HG03342 (cell line): ENCODE results near the gene TMEM63B.

Experiments
- ATAC-seq: cut with Tn5 transposase; IDR thresholded peaks from one replicate; pipeline ENCODE4 v1.9.1; 2021; ENCODE audit warnings: mild to moderate bottlenecking, moderate library complexity; ENCODE audit not compliant: unreplicated experiment

Gene TMEM63B

GRCh38 chr6:44116641-44117382 is 10.5 kb upstream of the TMEM63B start:
- ATAC-seq = no peak

- ATAC-seq = no peak
Observed at GRCh38 chr6:44117397-44118128, 9.8 kb upstream of the TMEM63B start.

- ATAC-seq = no peak
Observed at GRCh38 chr6:44119704-44120262, 7.6 kb upstream of the TMEM63B start.

- no peak for ATAC-seq
Observed at GRCh38 chr6:44120692-44121443, 6.5 kb upstream of the TMEM63B start.

- no peak for ATAC-seq
Observed at GRCh38 chr6:44122801-44123200, 4.6 kb upstream of the TMEM63B start.

GRCh38 chr6:44123544-44123943 is 3.8 kb upstream of the TMEM63B start:
- no peak for ATAC-seq

- ATAC-seq = peak; percentile 46
Observed at GRCh38 chr6:44126320-44127149, 819 bp upstream of the TMEM63B start.

GRCh38 chr6:44128020-44128917 is 915 bp downstream of the TMEM63B start:
- no peak for ATAC-seq

GRCh38 chr6:44129841-44130322 is 2.5 kb downstream of the TMEM63B start:
- no peak for ATAC-seq

- no peak for ATAC-seq
Observed at GRCh38 chr6:44131892-44132291, 4.5 kb downstream of the TMEM63B start.

GRCh38 chr6:44132476-44132875 is 5.1 kb downstream of the TMEM63B start:
- no peak for ATAC-seq

- no peak for ATAC-seq
Observed at GRCh38 chr6:44133003-44133931, 5.9 kb downstream of the TMEM63B start.

GRCh38 chr6:44133981-44134711 is 6.8 kb downstream of the TMEM63B start:
- no peak for ATAC-seq

- ATAC-seq = no peak
Observed at GRCh38 chr6:44135173-44135758, 7.9 kb downstream of the TMEM63B start.

- ATAC-seq = no peak
Observed at GRCh38 chr6:44135875-44136274, 8.5 kb downstream of the TMEM63B start.

GRCh38 chr6:44138717-44139350 is 11.5 kb downstream of the TMEM63B start:
- ATAC-seq = no peak

- no peak for ATAC-seq
Observed at GRCh38 chr6:44139351-44139743, 12.0 kb downstream of the TMEM63B start.
